Muscle of leg (tissue), 11 donors: ENCODE measurements around the gene FUNDC2. TPM values are rescaled to one million over a fixed set of nuclear protein-coding genes. Genes with fewer than 3 reads are reported as not detected.

Experiments
- DNase-seq: peaks from one replicate; pipeline ENCODE4 v3.0.0; 2013
- H3K27ac ChIP-seq: one replicate; pipeline ENCODE4 v1.5.1; 2013; ENCODE audit warnings: mild to moderate bottlenecking, low read length, control low read depth
- H3K27me3 ChIP-seq: one replicate; pipeline ENCODE4 v1.6.1; 2013; ENCODE audit warnings: low read length; ENCODE audit not compliant: control insufficient read depth, insufficient read depth
- H3K36me3 ChIP-seq: one replicate; pipeline ENCODE4 v1.6.1; 2013; ENCODE audit warnings: low read length; ENCODE audit not compliant: control insufficient read depth, insufficient read depth
- H3K4me1 ChIP-seq: one replicate; pipeline ENCODE4 v1.6.1; 2013; ENCODE audit warnings: low read length; ENCODE audit not compliant: control insufficient read depth, insufficient read depth
- H3K4me3 ChIP-seq: one replicate; pipeline ENCODE4 v1.5.1; 2013; ENCODE audit warnings: low read length, control low read depth
- H3K9me3 ChIP-seq: replicated peaks from 2 replicates; pipeline ENCODE4 v1.6.1; 2013; ENCODE audit warnings: low read depth, low read length; ENCODE audit not compliant: control insufficient read depth
- WGBS: methylation state at CpG from one replicate; pipeline ENCODE4 v1.1.5; 2013; ENCODE audit warnings: missing lambda C conversion rate; ENCODE audit not compliant: insufficient coverage; 5-methylcytosine and 5-hydroxymethylcytosine counted together
- polyA plus RNA-seq, 8 donors: library from polyadenylated mRNA; unstranded; fragments of 120-200 nt; gene quantifications; one replicate each; pipeline versions ENCODE4 v1.2.1 to v1.2.3, GENCODE V29; 2013; ENCODE audit warnings: inconsistent platforms in 1 of 8, low replicate concordance in 1 of 8; ENCODE audit not compliant: insufficient read length in 8 of 8, insufficient read depth in 1 of 8
- total RNA-seq: library from RNA; stranded (reverse); fragments of 120-200 nt; gene quantifications from one replicate; pipeline ENCODE4 v1.2.4, GENCODE V29; 2013

FUNDC2 gene
- total and polyA plus RNA-seq, 9 donors, result 131 to 175 (median 140) TPM

GRCh38 chrX:155065035-155065734 lies 38.5 kb downstream of the FUNDC2 start:
- Histone ChIP-seq H3K27me3 (no peaks in the 10 kb centered on the region), H3K27ac (no peak overlapping the region), H3K4me1 (no peaks in the 10 kb centered on the region), H3K9me3 (no peaks in the 10 kb centered on the region), H3K36me3 (peaks cover 2% of the 10 kb centered on the region), H3K4me3 (no peak overlapping the region)
- 85% methylated on average over 5 of the region's 8 CpGs for WGBS
- DNase-seq, result no peak

GRCh38 chrX:155068165-155068564 lies 41.5 kb downstream of the FUNDC2 start:
- no CpG with 5 or more reads among the region's 1 CpG for WGBS
- Histone ChIP-seq H3K27me3 (no peaks in the 10 kb centered on the region), H3K4me3 (no peak overlapping the region), H3K27ac (no peak overlapping the region), H3K36me3 (no peaks in the 10 kb centered on the region), H3K9me3 (no peaks in the 10 kb centered on the region), H3K4me1 (no peaks in the 10 kb centered on the region)
- no peak for DNase-seq

DNA sequence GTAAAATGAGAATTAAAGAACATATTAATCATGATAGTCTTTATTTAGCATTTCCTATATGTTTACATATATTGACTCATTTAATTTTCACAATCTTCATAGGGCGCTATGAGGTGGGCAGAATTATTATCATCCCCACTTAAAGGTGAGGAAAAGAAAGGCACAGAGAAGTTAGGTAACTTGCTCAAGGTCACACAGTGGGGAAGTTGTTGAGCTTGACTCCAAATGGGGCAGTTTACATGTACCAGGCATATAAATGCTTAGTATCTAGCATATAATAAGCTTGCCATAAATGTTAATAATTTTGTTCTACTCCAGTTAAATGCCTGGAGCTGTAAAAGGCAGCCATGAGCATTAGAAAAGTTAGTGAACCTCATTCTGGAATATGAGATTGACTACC lies 42.8 kb downstream of the FUNDC2 start:
- DNase-seq, result no peak
- WGBS, result no CpG with 5 or more reads among the region's 1 CpG
- Histone ChIP-seq H3K4me1 (no peaks in the 10 kb centered on the region), H3K27me3 (no peaks in the 10 kb centered on the region), H3K36me3 (no peaks in the 10 kb centered on the region), H3K27ac (no peak overlapping the region), H3K4me3 (no peak overlapping the region), H3K9me3 (no peaks in the 10 kb centered on the region)

- no peak for DNase-seq
- peak overlapping the region; percentile 73 for H3K4me3 ChIP-seq
- WGBS, result no CpG with 5 or more reads among the region's 12 CpGs
These were observed 43.4 kb downstream of the FUNDC2 start for GRCh38 chrX:155070038-155070437.

DNA sequence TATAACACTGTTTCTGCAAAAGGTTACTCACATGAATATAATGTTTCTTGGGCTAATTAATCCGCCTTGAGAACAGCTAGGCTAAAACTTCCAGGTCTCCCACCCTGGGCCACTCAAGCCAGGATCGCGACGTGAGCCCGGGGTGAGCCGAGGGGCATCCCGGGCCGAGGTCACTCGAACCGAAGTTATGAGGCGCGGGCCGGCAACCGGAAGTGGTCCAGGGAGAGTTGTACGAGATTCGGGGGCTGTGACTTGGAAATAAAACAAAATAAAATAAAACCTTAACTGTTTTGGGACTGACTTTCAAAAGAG lies 44.0 kb downstream of the FUNDC2 start:
- H3K27me3 ChIP-seq, result no peaks in the 10 kb centered on the region
- H3K36me3 ChIP-seq, result peaks cover under 1% of the 10 kb centered on the region
- H3K4me1 ChIP-seq, result no peaks in the 10 kb centered on the region
- H3K27ac ChIP-seq, result peak overlapping the region; percentile 90
- WGBS, result 26% methylated on average over 10 of the region's 16 CpGs
- peak overlapping the region; percentile 73 for H3K4me3 ChIP-seq
- no peak for DNase-seq
- no peaks in the 10 kb centered on the region for H3K9me3 ChIP-seq

More at GRCh38 chrX:155070038-155070437, 43.4 kb downstream of the FUNDC2 start:
- Histone ChIP-seq H3K9me3 (no peaks in the 10 kb centered on the region), H3K36me3 (no peaks in the 10 kb centered on the region), H3K4me1 (no peaks in the 10 kb centered on the region), H3K27me3 (no peaks in the 10 kb centered on the region), H3K27ac (peak overlapping the region; percentile 90)

- Histone ChIP-seq H3K9me3 (no peaks in the 10 kb centered on the region), H3K27me3 (no peaks in the 10 kb centered on the region), H3K4me3 (peak within 1 kb of the TSS; percentile 73), H3K27ac (peak within 1 kb of the TSS; percentile 90), H3K36me3 (peaks cover 5% of the 10 kb centered on the region), H3K4me1 (no peaks in the 10 kb centered on the region)
- WGBS, result 27% methylated on average over 68 of the region's 81 CpGs
- peak; percentile 87 for DNase-seq
These were observed 44.5 kb downstream of the FUNDC2 start, which contains the start of the genes BRCC3, CMC4 and MTCP1 for GRCh38 chrX:155070975-155071693. Gene BRCC3 (plus strand): TSS chrX:155071508. CDS start chrX:155071528, 20 bp downstream. Gene CMC4 (minus strand): TSS chrX:155071136. CDS start chrX:155064023, 7,113 bp downstream. Gene MTCP1 (minus strand): TSS chrX:155071136. CDS start chrX:155066010, 5,126 bp downstream.

DNA sequence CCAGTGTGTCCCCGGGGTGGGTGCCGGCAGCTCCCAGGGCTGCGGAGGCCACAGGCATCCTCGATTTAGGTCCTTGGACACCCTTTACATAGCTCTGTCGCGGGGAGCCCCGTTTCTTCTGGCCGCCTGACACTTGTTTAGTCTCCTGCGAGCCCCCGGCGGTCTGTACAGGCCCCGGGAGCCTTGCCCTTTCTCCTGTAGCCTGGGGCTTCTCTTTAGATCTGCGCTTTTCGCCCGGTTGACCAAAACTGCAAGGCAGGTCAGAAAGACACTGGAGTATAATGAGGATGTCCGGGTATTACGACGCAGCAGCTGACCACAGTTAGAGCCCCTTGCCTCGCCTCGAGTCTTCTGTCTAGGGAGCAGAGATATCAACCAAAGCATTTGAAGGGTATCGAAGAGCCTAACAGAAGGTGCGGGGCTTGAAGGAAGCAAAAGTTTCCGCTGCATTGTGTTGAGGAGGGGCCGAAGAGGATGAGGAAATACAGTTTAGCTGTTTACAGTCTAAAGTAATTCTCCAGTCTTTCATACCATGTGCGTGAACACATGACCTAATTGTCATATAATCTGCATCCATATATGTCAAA lies 45.1 kb downstream of the FUNDC2 start:
- peak; percentile 30 for DNase-seq
- no peaks in the 10 kb centered on the region for H3K4me1 ChIP-seq

GRCh38 chrX:155086202-155086840 lies 59.7 kb downstream of the FUNDC2 start:
- H3K36me3 ChIP-seq, result peaks cover 10% of the 10 kb centered on the region

More for the DNA sequence above, 45.1 kb downstream of the FUNDC2 start:
- H3K27me3 ChIP-seq, result no peaks in the 10 kb centered on the region
- H3K4me3 ChIP-seq, result peak overlapping the region; percentile 60
- H3K9me3 ChIP-seq, result no peaks in the 10 kb centered on the region
- H3K36me3 ChIP-seq, result peaks cover 5% of the 10 kb centered on the region
- WGBS, result 44% methylated on average over 22 of the region's 25 CpGs
- H3K27ac ChIP-seq, result peak overlapping the region; percentile 89

GRCh38 chrX:155086961-155087735 lies 60.5 kb downstream of the FUNDC2 start:
- Histone ChIP-seq H3K36me3 (peaks cover 10% of the 10 kb centered on the region), H3K27me3 (no peaks in the 10 kb centered on the region), H3K9me3 (no peaks in the 10 kb centered on the region), H3K4me3 (no peak overlapping the region), H3K27ac (no peak overlapping the region), H3K4me1 (no peaks in the 10 kb centered on the region)
- DNase-seq, result no peak
- 88% methylated on average over 26 of the region's 26 CpGs for WGBS

More at GRCh38 chrX:155086202-155086840, 59.7 kb downstream of the FUNDC2 start:
- WGBS, result 68% methylated on average over 23 of the region's 24 CpGs
- Histone ChIP-seq H3K4me1 (no peaks in the 10 kb centered on the region), H3K4me3 (no peak overlapping the region), H3K9me3 (no peaks in the 10 kb centered on the region), H3K27ac (no peak overlapping the region), H3K27me3 (no peaks in the 10 kb centered on the region)
- peak; percentile 19 for DNase-seq
